GOT3 (cell line): ENCODE data around the gene NELL2.

Source experiments
- DNase-seq: peaks from one replicate; lab custom pipeline; 2025; ENCODE audit warnings: mixed read lengths; lab: John Stamatoyannopoulos, UW

Gene NELL2

DNA sequence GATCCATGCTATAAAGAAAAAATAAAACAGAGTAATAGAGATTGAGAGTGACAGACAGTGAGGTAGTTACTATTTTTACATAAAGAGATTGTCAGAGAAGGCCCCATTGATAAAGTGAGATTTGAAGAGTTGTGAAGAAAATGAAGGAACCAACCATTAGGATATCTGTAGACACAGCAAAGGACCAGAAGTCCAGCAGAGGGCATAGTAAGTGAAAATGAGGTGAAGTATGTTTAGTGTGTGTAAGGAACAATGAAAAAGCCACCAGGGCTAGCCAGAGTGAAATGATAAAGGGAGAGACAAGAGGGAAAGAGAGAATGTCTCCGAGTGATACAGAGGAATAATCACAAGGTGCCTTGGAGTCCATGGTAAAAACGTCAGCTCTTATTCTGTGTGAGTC, 411.0 kb downstream of the NELL2 start:
- DNase-seq, result no peak

DNA sequence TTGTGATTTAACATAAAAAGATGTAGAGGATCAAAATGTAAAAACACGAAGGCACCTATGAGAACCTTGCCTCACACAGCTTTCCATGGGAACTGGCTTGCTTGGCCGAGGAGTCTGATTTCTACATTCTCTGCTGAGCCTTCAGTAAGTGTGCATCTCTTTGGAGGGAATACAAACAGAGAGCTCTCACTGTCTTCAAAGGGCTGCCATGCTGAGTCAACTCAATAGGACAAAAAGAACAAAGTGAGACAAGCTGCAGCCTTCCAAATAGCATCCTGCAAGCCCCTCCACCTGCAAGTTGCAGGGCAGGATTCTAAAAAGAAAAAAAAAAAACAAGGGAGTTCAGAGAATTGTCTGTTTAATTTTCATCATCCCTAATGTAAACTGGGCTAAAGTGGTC, 411.9 kb downstream of the NELL2 start:
- no peak for DNase-seq

DNA sequence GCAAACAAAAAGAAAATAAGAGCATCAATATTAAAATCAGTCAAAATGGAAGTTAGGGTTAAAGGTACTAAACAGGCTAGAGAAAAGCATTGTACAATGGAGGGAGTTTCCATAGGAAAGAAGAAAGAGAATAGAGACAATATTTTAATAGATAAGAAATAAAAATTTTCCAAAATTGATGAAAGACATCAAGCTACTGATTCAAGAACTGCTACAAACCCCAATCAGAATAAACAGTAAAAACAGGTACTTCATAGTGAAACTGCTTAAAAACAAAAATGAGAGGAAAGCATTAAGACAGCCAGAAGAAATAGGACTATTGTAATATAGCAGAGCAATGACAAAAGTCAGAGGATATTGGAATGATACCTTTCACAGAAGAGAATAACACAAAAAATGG, 413.4 kb downstream of the NELL2 start:
- no peak for DNase-seq

DNA sequence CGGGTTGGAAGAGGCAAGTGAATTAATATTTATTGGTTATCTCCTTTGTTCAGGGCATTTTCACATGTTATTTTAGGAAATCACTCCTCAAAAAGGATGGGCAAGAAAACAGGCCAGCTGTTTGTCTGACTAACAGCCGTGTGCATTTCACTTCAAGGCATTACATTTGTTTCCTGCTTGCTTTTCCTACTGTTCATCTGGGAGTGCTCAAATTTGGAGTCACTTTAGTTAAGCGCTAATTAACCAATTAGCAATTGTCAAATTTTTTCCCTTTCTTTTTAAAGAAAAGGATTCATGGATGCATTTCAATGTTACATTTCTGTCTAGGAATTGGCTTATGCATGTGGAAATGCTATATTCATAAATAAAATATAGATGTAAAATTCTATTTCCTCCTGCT, 415.9 kb downstream of the NELL2 start:
- DNase-seq, result no peak

DNA sequence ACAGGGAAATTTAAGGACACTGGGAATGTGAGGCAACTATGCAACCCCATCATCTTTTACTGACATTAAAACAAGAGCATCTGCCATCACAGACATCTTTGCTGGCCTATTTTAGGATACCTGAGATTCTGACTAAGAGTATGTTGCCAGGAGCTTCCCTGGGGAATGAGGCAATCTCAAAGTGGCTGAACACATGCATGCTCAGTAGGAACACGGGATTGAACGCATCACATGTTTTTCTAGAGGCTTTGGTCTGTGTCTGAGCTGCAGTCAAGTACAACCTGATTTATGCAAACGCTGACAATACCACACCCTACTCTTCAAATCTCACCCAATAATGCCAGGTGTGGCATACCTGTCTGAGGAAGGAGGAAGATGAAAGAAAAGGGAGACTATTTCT, 416.5 kb downstream of the NELL2 start:
- no peak for DNase-seq
